ENCODE measurements around the gene ATP10B.

GRCh38 chr5:160726721-160727120, 125.3 kb downstream of the ATP10B start:
- TF ChIP-seq CTCF (IDR thresholded peaks at IDR 0.05) (no peak), POLR2A (IDR thresholded peaks at IDR 0.05) (no peak), POLR2AphosphoS5 (IDR thresholded peaks at IDR 0.05; ENCODE audit: insufficient read depth in 1 of 2, low read depth in 1 of 2) (no peak)

Data from vagina (tissue), 2 donors.